ENCODE results near the gene ALDH5A1.

GRCh38 chr6:24545183-24545582 is 50.4 kb downstream of the ALDH5A1 start:
- no peak for TF ChIP-seq CTCF (conservative IDR thresholded peaks at IDR 0.05; ENCODE audit: low read length)
- TF ChIP-seq EZH2phosphoT487 (IDR thresholded peaks at IDR 0.05; ENCODE audit: borderline replicate concordance), result no peak
